Stimulated activated CD4-positive, alpha-beta T cell treated with anti-CD3 and anti-CD28 coated beads, Interleukin-15, amount 100 ng/mL, for 48 hours (primary cell): Measurements from ENCODE around the gene TNIP3.
"Not testable (repeated sequence)": the region's sequence is repeated elsewhere in the genome, so short reads cannot be mapped to it uniquely, and the experiment has no call there.

Experiments used
- DNase-seq, 2 donors: peaks; one replicate each; pipeline ENCODE4 v3.0.0-alpha.2; 2020; ENCODE audit warnings: low read depth in 2 of 2

The TNIP3 gene

GRCh38 chr4:121177246-121178137 is 13.4 kb upstream of the TNIP3 start:
- DNase-seq = no peak

GRCh38 chr4:121176082-121176934 is 12.2 kb upstream of the TNIP3 start:
- DNase-seq = no peak

GRCh38 chr4:121171477-121171876 is 7.4 kb upstream of the TNIP3 start:
- not testable (repeated sequence) for DNase-seq

DNA sequence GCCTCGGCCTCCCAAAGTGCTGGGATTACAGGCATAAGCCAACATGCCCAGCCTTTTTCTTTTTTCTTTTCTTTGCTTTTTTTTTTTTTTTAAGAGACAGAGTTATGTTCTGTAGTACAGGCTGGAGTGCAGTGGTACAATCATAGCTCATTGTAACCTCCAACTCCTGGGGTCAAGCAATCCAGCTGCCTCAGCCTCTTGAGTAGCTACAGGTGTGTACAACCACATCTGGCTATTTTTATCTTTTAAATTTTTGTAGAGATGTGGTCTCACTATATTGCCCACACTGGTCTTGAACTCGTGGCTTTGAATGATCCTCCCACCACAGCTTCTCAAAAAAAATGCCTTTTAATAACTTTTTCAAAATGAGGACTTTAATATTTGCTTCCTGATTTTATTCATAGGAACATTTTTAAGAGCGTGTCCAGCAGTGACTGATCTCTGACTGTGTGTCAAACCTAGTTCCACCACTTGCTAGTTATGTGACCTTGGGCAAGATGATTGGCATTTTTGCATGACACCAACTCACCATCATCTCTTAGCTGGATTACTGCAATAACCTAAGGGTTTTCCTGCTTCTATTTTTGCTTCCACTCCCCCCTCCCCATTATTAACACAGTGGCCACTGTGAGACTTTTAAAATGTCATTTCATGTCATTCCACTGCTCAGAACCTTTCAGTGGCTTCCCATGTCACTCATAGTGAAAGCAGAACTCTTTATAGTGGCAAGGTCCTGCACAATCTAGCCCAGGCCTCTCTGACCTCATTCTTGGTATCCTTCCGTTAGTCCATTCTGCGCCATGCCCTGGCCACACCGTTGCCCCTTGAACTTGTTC is 4.5 kb upstream of the TNIP3 start:
- no peak for DNase-seq

DNA sequence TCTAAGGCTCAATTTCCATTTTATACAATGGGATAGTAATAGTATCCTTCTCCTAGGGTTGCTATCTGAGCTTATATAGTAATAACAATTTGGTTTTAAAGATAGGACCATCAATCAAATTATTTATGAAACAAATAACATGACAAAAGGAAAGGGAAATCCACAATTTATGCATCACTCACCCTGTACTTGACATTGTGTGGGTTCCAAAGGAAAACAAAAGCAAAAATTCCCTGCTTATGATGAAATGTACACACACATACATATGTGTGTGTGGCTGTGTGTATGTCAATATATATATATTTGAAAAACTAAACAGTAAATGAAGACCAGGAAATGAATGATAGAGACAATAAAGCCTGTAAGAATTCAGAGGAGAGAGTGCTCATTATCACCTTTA is 2.9 kb upstream of the TNIP3 start:
- DNase-seq = no peak

- no peak for DNase-seq
Measured at GRCh38 chr4:121165206-121165605, 1.1 kb upstream of the TNIP3 start.

DNA sequence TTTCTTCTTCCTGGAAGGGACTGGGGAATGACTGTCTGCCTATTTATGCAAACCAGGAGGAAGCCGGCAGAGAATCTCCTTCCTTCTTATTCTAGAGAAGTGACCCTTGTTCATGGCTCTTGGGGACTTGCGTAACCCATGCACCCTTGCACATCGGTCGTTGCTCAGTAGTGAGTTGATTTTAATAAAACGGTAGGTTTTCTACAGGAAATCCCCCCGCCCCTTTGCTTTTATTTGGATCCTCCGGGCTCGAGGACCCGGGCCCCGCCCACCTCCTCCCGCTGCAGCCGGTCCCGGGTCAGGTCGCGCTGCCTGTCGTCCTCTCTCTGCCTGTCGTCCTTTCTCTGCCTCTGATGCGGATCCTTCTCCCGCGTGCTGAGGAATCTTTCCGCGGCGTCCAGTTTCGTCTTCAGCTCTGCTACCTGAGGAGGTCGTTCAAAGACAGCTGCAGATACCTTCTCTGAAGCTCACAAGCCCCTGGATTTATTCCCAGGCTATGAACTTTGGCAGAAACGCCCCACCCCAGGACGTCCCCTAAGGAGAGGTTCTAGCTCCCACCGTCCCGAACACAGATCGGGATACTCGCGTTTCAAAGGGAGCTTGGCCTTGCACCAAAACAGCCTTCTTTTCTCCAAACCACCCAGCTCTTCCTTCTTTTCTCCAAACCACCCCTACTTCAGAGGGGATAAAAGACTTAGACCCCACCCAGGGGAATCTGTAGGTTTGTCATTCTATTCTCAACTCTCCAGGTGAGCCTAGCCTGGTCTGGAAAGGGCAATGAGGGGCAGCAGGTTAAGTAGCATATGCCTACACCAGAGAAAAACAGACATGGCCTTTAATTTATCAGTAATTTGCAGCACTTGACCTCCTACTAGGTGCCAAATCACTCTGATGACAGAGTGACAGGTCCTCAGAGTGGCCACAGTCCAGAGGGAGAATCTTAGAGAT is 7.0 kb downstream of the TNIP3 start:
- DNase-seq = no peak

- DNase-seq = no peak
Measured at GRCh38 chr4:121155893-121156292, 8.2 kb downstream of the TNIP3 start.

DNA sequence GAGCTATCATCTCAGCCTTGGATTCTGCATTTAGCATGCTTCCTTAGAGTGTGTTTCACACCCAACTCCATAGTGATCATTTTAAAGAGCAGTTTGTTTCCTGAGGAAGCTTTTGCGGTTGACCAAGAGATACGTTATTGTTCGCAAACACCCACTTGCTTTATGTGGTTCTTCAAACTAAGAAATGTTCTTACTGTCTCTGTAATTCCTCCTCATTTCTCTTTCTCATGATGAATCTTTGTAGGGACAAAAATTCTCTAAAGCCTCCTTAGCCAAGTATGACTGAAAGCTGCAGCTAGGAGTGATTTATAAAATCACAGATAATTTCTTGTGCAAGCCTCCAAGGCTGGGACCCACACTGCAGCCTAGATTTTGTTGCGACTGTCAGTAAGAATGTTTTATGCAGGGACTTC is 10.0 kb downstream of the TNIP3 start:
- DNase-seq = no peak

- no peak for DNase-seq
Measured at GRCh38 chr4:121151942-121152341, 12.2 kb downstream of the TNIP3 start.

- DNase-seq = no peak
Measured at GRCh38 chr4:121150486-121150885, 13.6 kb downstream of the TNIP3 start.

GRCh38 chr4:121150003-121150402 is 14.1 kb downstream of the TNIP3 start:
- no peak for DNase-seq

DNA sequence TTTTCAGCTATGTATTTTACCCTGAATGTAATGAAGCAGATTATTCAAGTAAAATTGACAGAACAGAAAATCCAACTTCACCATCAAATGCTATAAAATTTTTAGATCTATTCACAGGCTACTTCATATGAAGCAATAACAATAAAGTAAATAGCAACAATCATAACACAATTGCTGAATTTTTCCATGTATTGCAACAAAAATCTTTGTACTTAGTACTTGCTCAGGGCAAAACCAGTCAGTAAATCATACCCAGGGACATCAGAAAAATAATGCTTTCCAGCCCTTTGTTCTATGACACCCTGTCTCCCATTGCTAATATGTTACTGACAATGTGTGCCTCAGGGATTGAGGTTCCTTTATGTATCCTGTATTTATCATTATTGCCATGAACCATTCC is 15.5 kb downstream of the TNIP3 start:
- DNase-seq = no peak

DNA sequence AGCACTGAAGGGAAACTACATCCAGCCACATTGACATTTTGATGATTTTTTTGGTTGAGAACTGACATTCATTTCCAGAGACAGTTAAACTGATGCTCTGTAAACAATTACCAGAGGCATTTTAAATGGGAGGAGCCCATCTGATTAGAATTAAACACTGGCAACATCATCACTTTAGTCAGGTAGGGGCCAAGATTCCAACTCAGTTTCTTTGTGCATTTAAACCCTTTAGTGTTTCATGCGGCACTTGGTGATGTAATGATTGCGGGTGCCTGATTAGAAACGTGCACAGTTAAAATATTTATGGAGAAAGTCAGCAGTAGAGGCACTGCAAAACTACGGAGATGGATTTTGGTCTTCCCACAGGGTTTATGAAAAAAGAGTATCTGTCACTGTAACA is 16.1 kb downstream of the TNIP3 start:
- DNase-seq = no peak

- no peak for DNase-seq
Measured at GRCh38 chr4:121146530-121146929, 17.6 kb downstream of the TNIP3 start.

DNA sequence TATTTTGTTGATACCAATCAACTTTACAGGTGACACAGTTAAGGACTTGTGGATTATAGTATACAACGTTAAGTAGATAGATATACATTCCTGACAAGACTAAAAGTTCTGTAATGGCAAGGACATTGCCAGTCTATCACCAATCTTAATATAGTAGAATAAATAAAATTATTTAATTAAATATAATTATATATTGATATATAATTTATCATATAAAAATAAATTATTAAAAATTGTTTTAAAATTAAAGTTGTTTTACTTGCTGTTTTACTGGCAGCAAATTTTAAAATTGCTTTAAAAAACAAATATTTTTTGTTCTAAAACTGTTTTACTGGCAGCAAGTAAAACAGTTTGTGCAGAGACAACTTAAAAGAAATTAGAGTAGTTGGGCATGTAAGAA is 18.7 kb downstream of the TNIP3 start:
- DNase-seq = no peak

DNA sequence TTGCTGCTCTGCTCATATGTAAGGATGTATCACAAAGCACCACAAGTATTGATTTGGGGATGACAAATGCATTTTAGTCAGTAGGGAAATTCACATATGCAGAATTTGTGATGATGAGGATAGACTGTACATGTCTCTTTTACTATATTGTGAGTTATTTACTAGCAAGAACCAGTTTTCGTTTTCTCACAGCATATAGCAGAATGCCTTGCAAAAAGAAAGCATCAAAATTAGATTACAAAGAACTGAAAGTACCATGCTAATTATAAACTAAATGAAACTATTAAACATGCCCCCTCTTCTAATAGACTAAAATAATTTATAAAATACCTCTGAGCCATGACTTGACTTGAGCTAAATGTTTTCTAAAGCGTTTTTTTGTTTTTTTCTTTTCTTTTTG is 20.1 kb downstream of the TNIP3 start:
- no peak for DNase-seq

DNA sequence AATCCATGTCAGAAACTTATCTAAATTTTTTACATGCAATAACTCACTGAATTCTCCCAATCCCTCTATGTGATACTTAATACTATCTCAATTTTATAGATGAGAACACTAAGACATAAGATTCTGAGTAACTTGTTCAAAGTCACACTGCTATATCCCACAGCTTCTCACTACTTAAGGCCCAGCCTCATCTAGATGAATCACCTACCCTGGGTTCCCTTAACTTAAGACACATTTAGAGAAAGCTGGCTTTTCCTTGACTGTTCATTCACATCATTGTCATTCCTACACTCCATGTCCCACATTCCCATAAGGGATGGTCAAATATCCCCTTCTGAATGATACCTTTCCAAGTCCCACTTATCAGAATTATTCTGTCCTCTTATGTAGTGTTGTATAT is 21.0 kb downstream of the TNIP3 start:
- DNase-seq = no peak

DNA sequence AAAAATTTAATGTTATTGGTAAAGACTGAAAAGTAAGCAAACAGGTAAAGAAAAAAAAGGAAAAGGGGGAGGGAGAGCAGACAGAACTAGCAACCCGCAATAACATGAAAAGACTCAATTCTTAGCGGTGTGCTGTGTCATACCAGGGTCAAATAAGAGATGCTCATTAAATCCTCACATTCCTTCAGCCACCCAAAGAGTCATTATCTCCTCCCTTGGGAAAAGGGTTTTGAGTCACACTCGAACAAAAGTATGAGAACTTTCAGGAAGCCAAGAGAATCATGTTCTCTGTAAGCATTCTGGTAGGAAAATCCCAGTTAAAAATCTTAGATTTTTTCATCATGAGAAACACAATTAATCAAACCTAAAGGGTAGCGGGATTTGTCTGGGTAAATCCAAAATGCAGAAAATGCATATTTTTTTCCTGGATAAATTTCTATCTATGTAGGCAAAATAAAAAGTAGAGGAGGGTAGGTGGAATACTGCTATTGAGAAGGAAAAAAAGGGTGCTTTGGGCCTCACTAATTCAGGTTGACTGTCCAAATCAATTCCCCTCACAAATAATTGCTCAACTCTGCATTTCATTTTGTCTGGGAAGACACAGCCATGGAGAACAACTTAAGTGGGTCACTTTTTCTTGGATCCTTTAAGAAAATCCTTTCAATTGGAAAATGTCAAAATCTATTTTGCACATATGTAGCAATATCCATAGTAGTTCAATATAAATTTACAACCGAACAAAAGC is 23.2 kb downstream of the TNIP3 start:
- no peak for DNase-seq
